DOHH2 (cell line): ENCODE measurements around the gene HMBS.
A peak's percentile ranks its signal among the peaks of the same experiment; 100 is the strongest.

ENCODE experiments used
- H3F3A ChIP-seq: fragments of 200-600 bp; sonication (generic), shearing (Covaris generic); 2 replicates; pipeline ENCODE4 v1.6.0; 2016; ENCODE audit warnings: antibody characterized with exemption, mild to moderate bottlenecking; ENCODE audit not compliant: control insufficient read depth, insufficient read depth
- H3K27ac ChIP-seq: fragments of 200-600 bp; sonication (generic); 2 replicates; pipeline ENCODE4 v1.5.1; 2014; ENCODE audit warnings: low read depth, mild to moderate bottlenecking, low read length, moderate library complexity
- H3K27me3 ChIP-seq: fragments of 200-600 bp; sonication (generic); 2 replicates; pipeline ENCODE4 v1.6.1; 2014; ENCODE audit warnings: mild to moderate bottlenecking, low read length, mixed read lengths; ENCODE audit not compliant: control insufficient read depth
- H3K36me3 ChIP-seq: fragments of 200-600 bp; sonication (generic); 2 replicates; pipeline ENCODE4 v1.6.1; 2014; ENCODE audit warnings: mild to moderate bottlenecking, low read length, moderate library complexity, mixed read lengths; ENCODE audit not compliant: control insufficient read depth
- H3K4me1 ChIP-seq: fragments of 200-600 bp; sonication (generic); 2 replicates; pipeline ENCODE4 v1.6.1; 2014; ENCODE audit warnings: mild to moderate bottlenecking, low read length, mixed read lengths; ENCODE audit not compliant: control insufficient read depth
- H3K4me2 ChIP-seq: fragments of 200-600 bp; sonication (generic); 2 replicates; pipeline ENCODE4 v1.6.0; 2014; ENCODE audit warnings: mild to moderate bottlenecking, low read length, moderate library complexity
- H3K4me3 ChIP-seq: fragments of 200-600 bp; sonication (generic); 2 replicates; pipeline ENCODE4 v1.5.1; 2014; ENCODE audit warnings: mild to moderate bottlenecking, low read length, mixed read lengths
- H3K79me2 ChIP-seq: fragments of 200-600 bp; sonication (generic); 2 replicates; pipeline ENCODE4 v1.6.1; 2014; ENCODE audit warnings: mild to moderate bottlenecking, low read length, mixed read lengths; ENCODE audit not compliant: control insufficient read depth
- H3K9me2 ChIP-seq: fragments of 200-600 bp; sonication (generic); replicated peaks from 2 replicates; pipeline ENCODE4 v1.6.1; 2014; ENCODE audit warnings: mild to moderate bottlenecking, low read length, mixed read lengths; ENCODE audit not compliant: control insufficient read depth
- H3K9me3 ChIP-seq: fragments of 200-600 bp; sonication (generic); 2 replicates; pipeline ENCODE4 v1.6.1; 2014; ENCODE audit warnings: antibody characterized with exemption, low read length, mixed read lengths; ENCODE audit not compliant: control insufficient read depth, insufficient read depth
- H4K20me1 ChIP-seq: fragments of 200-600 bp; sonication (generic); 2 replicates; pipeline ENCODE4 v1.6.0; 2014; ENCODE audit warnings: low read depth, mild to moderate bottlenecking, antibody characterized with exemption, low read length, moderate library complexity; ENCODE audit not compliant: control insufficient read depth, insufficient read depth
- CTCF ChIP-seq: fragments of 200-600 bp; sonication (generic); IDR thresholded peaks from one replicate; pipeline ENCODE4 v1.5.1; 2014; ENCODE audit warnings: antibody characterized with exemption, mild to moderate bottlenecking, low read depth, low read length; ENCODE audit not compliant: poor library complexity, severe bottlenecking
- EZH2phosphoT487 ChIP-seq: fragments of 200-600 bp; sonication (generic); IDR thresholded peaks from 2 replicates; pipeline ENCODE4 v1.6.1; 2017; ENCODE audit warnings: borderline replicate concordance, mild to moderate bottlenecking, antibody characterized with exemption, low read length, moderate library complexity, mixed read lengths

HMBS gene

DNA sequence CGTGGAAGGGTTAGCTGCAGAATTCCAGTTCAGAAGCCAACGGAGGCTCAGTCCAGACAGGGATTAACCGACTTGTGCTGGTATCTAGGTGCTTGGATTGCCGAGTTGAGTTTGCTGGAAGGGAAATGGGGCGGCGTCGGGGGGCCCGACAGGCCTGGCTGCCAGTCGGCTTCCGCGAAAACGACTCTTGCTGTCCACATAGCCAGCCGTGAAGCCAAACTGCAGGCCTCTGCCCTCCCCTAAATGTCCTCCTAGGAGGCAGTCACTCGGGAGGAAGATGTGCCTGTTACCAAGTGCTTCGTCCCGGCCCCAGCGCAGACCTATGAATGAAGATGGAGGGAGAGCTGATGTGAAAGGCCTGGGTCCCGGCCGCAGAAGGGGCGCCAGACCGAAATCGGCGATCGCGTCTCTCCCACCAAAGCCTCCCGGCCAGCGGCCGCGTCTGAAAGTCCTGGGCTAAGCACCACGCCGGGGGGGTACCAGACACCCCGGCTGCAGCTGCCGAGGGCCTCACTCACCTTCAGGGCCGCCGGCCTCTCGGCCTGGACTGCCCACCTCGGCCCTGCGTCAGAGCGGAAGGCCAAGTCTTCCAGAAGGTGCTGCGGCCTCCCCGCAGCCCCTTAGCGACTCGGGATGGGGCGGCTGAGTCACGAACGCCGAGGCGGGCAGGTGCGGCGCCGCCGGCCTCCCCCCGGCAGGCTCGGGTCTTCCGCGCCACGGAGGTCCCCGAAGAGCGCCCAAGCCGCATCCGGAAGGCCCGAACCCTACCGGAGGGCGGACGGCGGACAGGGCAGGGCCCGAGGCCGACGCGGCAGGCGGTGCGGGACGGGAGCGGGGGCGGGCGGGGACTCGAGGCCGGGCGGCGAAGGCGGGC, 9.5 kb downstream of the HMBS start:
- no peaks in the 10 kb centered on the region for H3K27me3 ChIP-seq
- TF ChIP-seq EZH2phosphoT487: no peak
- no peak for TF ChIP-seq CTCF
- H3F3A ChIP-seq: peaks cover 51% of the 10 kb centered on the region
- no peaks in the 10 kb centered on the region for H3K9me3 ChIP-seq
- H3K4me2 ChIP-seq: peak overlapping the region; percentile 90
- H3K79me2 ChIP-seq: peaks cover 63% of the 10 kb centered on the region
- H3K27ac ChIP-seq: peak overlapping the region; percentile 82
- H3K4me3 ChIP-seq: peak overlapping the region; percentile 88
- H3K4me1 ChIP-seq: peaks cover 79% of the 10 kb centered on the region
- no peaks in the 10 kb centered on the region for H3K9me2 ChIP-seq
- peaks cover 80% of the 10 kb centered on the region for H3K36me3 ChIP-seq
- H4K20me1 ChIP-seq: peaks cover 17% of the 10 kb centered on the region

GRCh38 chr11:119094816-119095065, 10.1 kb downstream of the HMBS start:
- Histone ChIP-seq H3K27me3 (no peaks in the 10 kb centered on the region), H3K27ac (peak overlapping the region; percentile 82), H3K4me2 (peak overlapping the region; percentile 90), H3F3A (peaks cover 50% of the 10 kb centered on the region), H3K4me1 (peaks cover 78% of the 10 kb centered on the region), H3K36me3 (peaks cover 80% of the 10 kb centered on the region), H3K9me2 (no peaks in the 10 kb centered on the region), H3K9me3 (no peaks in the 10 kb centered on the region), H4K20me1 (peaks cover 16% of the 10 kb centered on the region), H3K79me2 (peaks cover 65% of the 10 kb centered on the region), H3K4me3 (peak overlapping the region; percentile 88)
- peak; percentile 61 for TF ChIP-seq CTCF
- TF ChIP-seq EZH2phosphoT487: no peak

GRCh38 chr11:119095066-119095880, 10.6 kb downstream of the HMBS start:
- H3K79me2 ChIP-seq: peaks cover 70% of the 10 kb centered on the region
- H4K20me1 ChIP-seq: peaks cover 13% of the 10 kb centered on the region
- no peaks in the 10 kb centered on the region for H3K9me3 ChIP-seq
- H3K36me3 ChIP-seq: peaks cover 78% of the 10 kb centered on the region
- TF ChIP-seq CTCF (peak; percentile 6), EZH2phosphoT487 (no peak)
- H3K27ac ChIP-seq: peak overlapping the region; percentile 82
- H3F3A ChIP-seq: peaks cover 49% of the 10 kb centered on the region
- peak overlapping the region; percentile 88 for H3K4me3 ChIP-seq
- H3K27me3 ChIP-seq: no peaks in the 10 kb centered on the region
- H3K9me2 ChIP-seq: no peaks in the 10 kb centered on the region
- peak overlapping the region; percentile 90 for H3K4me2 ChIP-seq
- peaks cover 78% of the 10 kb centered on the region for H3K4me1 ChIP-seq
